KMS-11 (cell line): Measurements from ENCODE around the gene GLI3.

ENCODE experiments used
- H2AFZ ChIP-seq: fragments of 200-600 bp; sonication (generic); 2 replicates; pipeline ENCODE4 v1.6.1; 2016; ENCODE audit warnings: antibody characterized with exemption, mixed run types, low read depth
- H3K27ac ChIP-seq: fragments of 200-600 bp; sonication (generic); 2 replicates; pipeline ENCODE4 v1.6.1; 2016; ENCODE audit warnings: mild to moderate bottlenecking, mixed run types
- H3K27me3 ChIP-seq: fragments of 200-600 bp; sonication (generic); 2 replicates; pipeline ENCODE4 v1.6.1; 2017; ENCODE audit warnings: mild to moderate bottlenecking, low read depth, mixed run types, moderate library complexity; ENCODE audit not compliant: insufficient read depth
- H3K36me3 ChIP-seq: fragments of 200-600 bp; sonication (generic); 2 replicates; pipeline ENCODE4 v1.6.1; 2017; ENCODE audit warnings: mild to moderate bottlenecking, mixed run types; ENCODE audit not compliant: insufficient read depth
- H3K4me1 ChIP-seq: fragments of 200-600 bp; sonication (generic); 2 replicates; pipeline ENCODE4 v1.6.1; 2016; ENCODE audit warnings: mild to moderate bottlenecking, low read depth, mixed run types; ENCODE audit not compliant: poor library complexity, severe bottlenecking
- H3K4me2 ChIP-seq: fragments of 200-600 bp; sonication (generic); 2 replicates; pipeline ENCODE4 v1.7.0; 2016; ENCODE audit warnings: mild to moderate bottlenecking, mixed run types
- H3K4me3 ChIP-seq: fragments of 200-600 bp; sonication (generic); IDR thresholded peaks from 2 replicates; pipeline ENCODE4 v1.6.1; 2017; ENCODE audit warnings: low read depth, low read length, mixed read lengths; ENCODE audit not compliant: insufficient read depth
- H3K79me2 ChIP-seq: fragments of 200-600 bp; sonication (generic); 2 replicates; pipeline ENCODE4 v1.6.1; 2016; ENCODE audit warnings: low read depth, mixed run types; ENCODE audit not compliant: insufficient read depth
- H3K9ac ChIP-seq: fragments of 200-600 bp; sonication (generic); 2 replicates; pipeline ENCODE4 v1.6.1; 2016; ENCODE audit warnings: mild to moderate bottlenecking, mixed run types
- H4K20me1 ChIP-seq: fragments of 200-600 bp; sonication (generic); 2 replicates; pipeline ENCODE4 v1.6.1; 2016; ENCODE audit warnings: mild to moderate bottlenecking, mixed run types; ENCODE audit not compliant: insufficient read depth
- CTCF ChIP-seq: fragments of 200-600 bp; sonication (generic); conservative IDR thresholded peaks from 2 replicates; pipeline ENCODE4 v1.6.1; 2017; ENCODE audit warnings: low read depth, mild to moderate bottlenecking, antibody characterized with exemption, low read length, moderate library complexity, mixed read lengths

GLI3 gene

DNA sequence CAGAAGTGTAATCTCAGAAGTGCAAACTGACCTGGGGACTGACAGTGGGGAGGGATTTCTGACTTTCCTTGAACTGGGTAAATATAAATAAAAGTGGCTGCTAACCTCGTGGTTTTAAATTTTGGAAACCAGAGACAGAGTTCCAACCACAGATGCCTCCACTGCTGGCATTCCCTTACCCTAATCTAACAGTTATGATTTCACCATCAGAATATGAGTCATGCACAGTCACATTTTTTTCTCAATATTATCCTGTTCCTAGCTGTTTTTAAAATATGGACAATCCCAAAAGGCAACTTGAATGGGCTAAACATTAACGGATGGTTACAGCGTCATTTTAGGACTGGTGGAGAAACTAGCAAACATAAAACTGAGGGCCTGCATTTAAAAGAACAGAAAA, 269.9 kb downstream of the GLI3 start:
- no peaks in the 10 kb centered on the region for H4K20me1 ChIP-seq
- no peak overlapping the region for H3K9ac ChIP-seq
- TF ChIP-seq CTCF = no peak
- peaks cover 3% of the 10 kb centered on the region; the same call in 1 of the 2 replicates for H3K36me3 ChIP-seq
- H3K4me1 ChIP-seq = no peaks in the 10 kb centered on the region
- H3K79me2 ChIP-seq = no peaks in the 10 kb centered on the region
- no peak overlapping the region for H3K4me3 ChIP-seq
- no peak overlapping the region for H3K4me2 ChIP-seq
- H3K27ac ChIP-seq = no peak overlapping the region
- H3K27me3 ChIP-seq = no peaks in the 10 kb centered on the region
- no peak overlapping the region for H2AFZ ChIP-seq

- H2AFZ ChIP-seq = no peak overlapping the region
- TF ChIP-seq CTCF = no peak
- peaks cover 3% of the 10 kb centered on the region; the same call in 1 of the 2 replicates for H3K36me3 ChIP-seq
- no peak overlapping the region for H3K9ac ChIP-seq
- H3K4me2 ChIP-seq = no peak overlapping the region
- no peaks in the 10 kb centered on the region for H3K79me2 ChIP-seq
- H3K4me1 ChIP-seq = no peaks in the 10 kb centered on the region
- H3K27me3 ChIP-seq = no peaks in the 10 kb centered on the region
- no peak overlapping the region for H3K4me3 ChIP-seq
- H3K27ac ChIP-seq = no peak overlapping the region
- no peaks in the 10 kb centered on the region for H4K20me1 ChIP-seq
Measured at GRCh38 chr7:41965951-41966505, 271.0 kb downstream of the GLI3 start.

- Histone ChIP-seq H3K4me1 (no peaks in the 10 kb centered on the region), H3K9ac (no peak overlapping the region), H2AFZ (no peak overlapping the region), H3K4me2 (no peak overlapping the region), H3K27ac (no peak overlapping the region), H3K4me3 (no peak overlapping the region), H4K20me1 (no peaks in the 10 kb centered on the region), H3K36me3 (peaks cover 3% of the 10 kb centered on the region; the same call in 1 of the 2 replicates), H3K79me2 (no peaks in the 10 kb centered on the region), H3K27me3 (no peaks in the 10 kb centered on the region)
- no peak for TF ChIP-seq CTCF
Measured at GRCh38 chr7:41964849-41965745, 271.9 kb downstream of the GLI3 start.

- Histone ChIP-seq H4K20me1 (no peaks in the 10 kb centered on the region), H3K36me3 (no peaks in the 10 kb centered on the region), H3K9ac (no peak overlapping the region), H3K4me2 (no peak overlapping the region), H3K27me3 (no peaks in the 10 kb centered on the region), H3K4me3 (no peak overlapping the region), H3K79me2 (no peaks in the 10 kb centered on the region), H3K4me1 (no peaks in the 10 kb centered on the region), H2AFZ (no peak overlapping the region), H3K27ac (no peak overlapping the region)
- TF ChIP-seq CTCF = no peak
Measured at GRCh38 chr7:41964183-41964753, 272.7 kb downstream of the GLI3 start.
